T47D (cell line): ENCODE results near the gene LHX6.
A peak's percentile ranks its signal among the peaks of the same experiment; 100 is the strongest.

ENCODE experiments used
- DNase-seq, 2 experiments: peaks; one replicate each; pipeline versions ENCODE4 v3.0.0 to v3.0.0-alpha.2; 2011 to 2012; ENCODE audit warnings: low read depth in 1 of 2, low spot score in 1 of 2
- JUND ChIP-seq: IDR thresholded peaks from 2 replicates; pipeline ENCODE4 v1.6.1; 2012; ENCODE audit warnings: low read depth
- in situ Hi-C: cut with HindIII; loops from 2 replicates; pipeline ENCODE4 v1.10.0; 2016; ENCODE audit warnings: low sequenced_read_pairs, low pct_unique_long_range_greater_than_20kb

The LHX6 gene

GRCh38 chr9:122188369-122188768, 40.4 kb downstream of the LHX6 start:
- no peak for TF ChIP-seq JUND
- DNase-seq, result no peak
- in situ Hi-C loops, result no loop called here

- in situ Hi-C loops, result no loop called here
- no peak for DNase-seq
- no peak for TF ChIP-seq JUND
Measured at GRCh38 chr9:122186777-122187470, 41.8 kb downstream of the LHX6 start.

- in situ Hi-C loops, result no loop called here
- peak in 1 of 2 experiments; percentile 42 for DNase-seq
- TF ChIP-seq JUND, result no peak
Measured at GRCh38 chr9:122186301-122186700, 42.5 kb downstream of the LHX6 start.

GRCh38 chr9:122184551-122184950, 44.2 kb downstream of the LHX6 start:
- DNase-seq, result no peak
- in situ Hi-C loops, result no loop called here

GRCh38 chr9:122183501-122183900, 45.3 kb downstream of the LHX6 start:
- no peak for DNase-seq
- no peak for TF ChIP-seq JUND
- in situ Hi-C loops, result no loop called here

More at GRCh38 chr9:122184551-122184950, 44.2 kb downstream of the LHX6 start:
- TF ChIP-seq JUND, result no peak

GRCh38 chr9:122180633-122181032, 48.1 kb downstream of the LHX6 start:
- no peak for DNase-seq
- no peak for TF ChIP-seq JUND
- in situ Hi-C loops, result no loop called here

GRCh38 chr9:122179690-122180074, 49.1 kb downstream of the LHX6 start:
- in situ Hi-C loops, result no loop called here
- DNase-seq, result no peak
- no peak for TF ChIP-seq JUND

- no peak for TF ChIP-seq JUND
- no peak for DNase-seq
- in situ Hi-C loops, result no loop called here
Measured at GRCh38 chr9:122179054-122179689, 49.6 kb downstream of the LHX6 start.

- in situ Hi-C loops, result no loop called here
- no peak for DNase-seq
- no peak for TF ChIP-seq JUND
Measured at GRCh38 chr9:122176916-122177315, 51.8 kb downstream of the LHX6 start.

- TF ChIP-seq JUND, result no peak
- in situ Hi-C loops, result no loop called here
- no peak for DNase-seq
Measured at GRCh38 chr9:122173670-122174069, 55.1 kb downstream of the LHX6 start.

- TF ChIP-seq JUND, result no peak
- in situ Hi-C loops, result no loop called here
- no peak for DNase-seq
Measured at GRCh38 chr9:122172131-122172530, 56.6 kb downstream of the LHX6 start.

GRCh38 chr9:122168356-122168755, 60.4 kb downstream of the LHX6 start:
- in situ Hi-C loops, result no loop called here
- DNase-seq, result no peak
- TF ChIP-seq JUND, result no peak

GRCh38 chr9:122164286-122164685, 64.5 kb downstream of the LHX6 start:
- in situ Hi-C loops, result no loop called here
- TF ChIP-seq JUND, result no peak
- no peak for DNase-seq
